Lung (tissue), 12 donors: ENCODE data around the gene SYT10. TPM values are rescaled to one million over a fixed set of nuclear protein-coding genes. Genes with fewer than 3 reads are reported as not detected.
"Not testable (repeated sequence)": the region's sequence is repeated elsewhere in the genome, so short reads cannot be mapped to it uniquely, and the experiment has no call there.

Experiments
- ATAC-seq: fragments of 200-7000 bp; cut with Tn5 transposase; one replicate; pipeline ENCODE4 v1.9.1; 2020; ENCODE audit warnings: moderate number of reproducible peaks; ENCODE audit not compliant: insufficient read depth, low FRiP score
- DNase-seq, 3 donors: peaks; one replicate each; pipeline ENCODE4 v3.0.0-alpha.2; 2013 to 2017
- H3K27ac ChIP-seq, 2 donors: one replicate each; pipeline ENCODE4 v1.5.1; 2013; ENCODE audit warnings: mild to moderate bottlenecking in 2 of 2, moderate library complexity in 2 of 2, control low read depth in 1 of 2, inconsistent platforms in 1 of 2, low read depth in 1 of 2, low read length in 1 of 2
- H3K27me3 ChIP-seq, 3 donors: one replicate each; pipeline ENCODE4 v1.5.1; 2013; ENCODE audit warnings: low read length in 2 of 3; ENCODE audit not compliant: control insufficient read depth in 3 of 3, insufficient read depth in 3 of 3
- H3K36me3 ChIP-seq, 4 donors: one replicate each; pipeline ENCODE4 v1.5.1; 2013; ENCODE audit warnings: low read length in 4 of 4, mild to moderate bottlenecking in 1 of 4, moderate library complexity in 1 of 4; ENCODE audit not compliant: control insufficient read depth in 4 of 4, insufficient read depth in 4 of 4
- H3K4me1 ChIP-seq, 5 donors: one replicate each; pipeline ENCODE4 v1.5.1; 2013; ENCODE audit warnings: low read length in 5 of 5, mild to moderate bottlenecking in 2 of 5, moderate library complexity in 1 of 5; ENCODE audit not compliant: control insufficient read depth in 5 of 5, insufficient read depth in 5 of 5
- H3K4me3 ChIP-seq: one replicate; pipeline ENCODE4 v1.5.1; 2013; ENCODE audit warnings: mild to moderate bottlenecking, control low read depth, moderate library complexity
- H3K9ac ChIP-seq, 2 donors: one replicate each; pipeline ENCODE4 v1.5.1; 2013; ENCODE audit warnings: low read length in 2 of 2, control low read depth in 1 of 2; ENCODE audit not compliant: insufficient read depth in 1 of 2
- H3K9me3 ChIP-seq, 4 donors: one replicate each; pipeline ENCODE4 v1.5.1; 2013; ENCODE audit warnings: low read length in 3 of 4, mild to moderate bottlenecking in 1 of 4, moderate library complexity in 1 of 4; ENCODE audit not compliant: control insufficient read depth in 4 of 4, insufficient read depth in 3 of 4
- WGBS, 2 donors: extraction: QIAGEN DNeasy Blood & Tissue Kit; methylation state at CpG; one replicate each; pipeline ENCODE4 v1.1.7; 2013; 5-methylcytosine and 5-hydroxymethylcytosine counted together
- polyA plus RNA-seq, 2 donors: library from polyadenylated mRNA; stranded (reverse); fragments of 200-250 nt; gene quantifications; one replicate each; pipeline ENCODE4 v1.2.1, GENCODE V29; 2013
- total RNA-seq, 2 donors: library from RNA; depleted of rRNA in 1 of 2; stranded (reverse); fragments of >200 nt in 1 of 2; gene quantifications; one replicate each; pipeline ENCODE4 v1.2.1, GENCODE V29; 2014 to 2021
- TF ChIP-seq, protein P1 (sequence below): IDR thresholded peaks from 2 replicates; pipeline ENCODE4 v1.5.1; 2012; ENCODE audit warnings: mild to moderate bottlenecking; ENCODE audit errors: control extremely low read depth, extremely low read depth
- donor health status: control.
- donor health status: control.
- donor health status: Bipolar disorder and iron deficiency.
- donor health status: healthy.
- donor health status: DM: yes; HTN: yes; CAD: no.

Gene SYT10
- total and polyA plus RNA-seq, 4 donors, result 0.01 to 0.17 (median 0.12) TPM; not detected in 1

DNA sequence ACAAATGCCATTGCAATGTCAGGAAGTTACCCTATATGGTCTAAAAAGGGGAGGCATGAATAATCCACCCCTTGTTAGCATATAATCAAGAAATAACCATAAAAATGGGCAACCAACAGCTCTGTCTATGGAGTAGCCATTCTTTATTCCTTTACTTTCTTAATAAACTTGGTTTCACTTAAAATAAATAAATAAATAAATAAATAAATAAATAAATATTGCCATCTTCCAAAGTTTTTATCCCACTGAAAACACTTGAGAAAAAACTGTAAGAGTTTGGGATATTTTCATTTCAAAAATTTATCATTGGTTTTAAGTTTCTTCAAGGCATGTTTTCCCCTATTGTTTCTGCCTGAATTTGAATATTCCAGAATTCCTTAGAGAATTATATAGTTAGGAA lies 89.8 kb downstream of the SYT10 start:
- H3K9me3 ChIP-seq, result peaks cover 0 to 3% (median 0%) of the 10 kb centered on the region in 4 donors

DNA sequence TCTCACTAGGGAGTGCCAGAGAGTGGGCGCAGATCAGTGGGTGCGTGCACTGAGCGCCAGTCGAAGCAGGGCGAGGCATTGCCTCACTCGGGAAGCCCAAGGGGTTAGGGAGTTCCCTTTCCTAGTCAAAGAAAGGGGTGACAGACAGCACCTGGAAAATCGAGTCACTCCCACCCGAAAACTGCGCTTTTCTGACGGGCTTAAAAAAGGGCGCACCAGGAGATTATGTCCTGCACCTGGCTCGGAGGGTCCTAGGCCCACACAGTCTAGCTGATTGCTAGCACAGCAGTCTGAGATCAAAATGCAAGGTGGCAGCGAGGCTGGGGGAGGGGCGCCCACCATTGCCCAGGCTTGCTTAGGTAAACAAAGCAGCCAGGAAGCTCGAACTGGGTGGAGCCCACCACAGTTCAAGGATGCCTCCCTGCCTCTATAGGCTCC lies 107.6 kb downstream of the SYT10 start:
- not testable (repeated sequence) for H3K4me1 ChIP-seq, H3K27ac ChIP-seq, H3K36me3 ChIP-seq, ATAC-seq, DNase-seq, H3K9me3 ChIP-seq, H3K27me3 ChIP-seq, H3K4me3 ChIP-seq, H3K9ac ChIP-seq
- WGBS, 2 donors, result 90 to 92% methylated on average over 15 of the region's 15 CpGs

More for the DNA sequence above, 89.8 kb downstream of the SYT10 start:
- Histone ChIP-seq H3K4me3 (no peak overlapping the region), H3K36me3 (no peaks in the 10 kb centered on the region), H3K27ac (no peak overlapping the region), H3K27me3 (no peaks in the 10 kb centered on the region), H3K4me1 (no peaks in the 10 kb centered on the region), H3K9ac (no peak overlapping the region)
- ATAC-seq (no peak), DNase-seq (no peak)
- TF ChIP-seq, protein P1, sequence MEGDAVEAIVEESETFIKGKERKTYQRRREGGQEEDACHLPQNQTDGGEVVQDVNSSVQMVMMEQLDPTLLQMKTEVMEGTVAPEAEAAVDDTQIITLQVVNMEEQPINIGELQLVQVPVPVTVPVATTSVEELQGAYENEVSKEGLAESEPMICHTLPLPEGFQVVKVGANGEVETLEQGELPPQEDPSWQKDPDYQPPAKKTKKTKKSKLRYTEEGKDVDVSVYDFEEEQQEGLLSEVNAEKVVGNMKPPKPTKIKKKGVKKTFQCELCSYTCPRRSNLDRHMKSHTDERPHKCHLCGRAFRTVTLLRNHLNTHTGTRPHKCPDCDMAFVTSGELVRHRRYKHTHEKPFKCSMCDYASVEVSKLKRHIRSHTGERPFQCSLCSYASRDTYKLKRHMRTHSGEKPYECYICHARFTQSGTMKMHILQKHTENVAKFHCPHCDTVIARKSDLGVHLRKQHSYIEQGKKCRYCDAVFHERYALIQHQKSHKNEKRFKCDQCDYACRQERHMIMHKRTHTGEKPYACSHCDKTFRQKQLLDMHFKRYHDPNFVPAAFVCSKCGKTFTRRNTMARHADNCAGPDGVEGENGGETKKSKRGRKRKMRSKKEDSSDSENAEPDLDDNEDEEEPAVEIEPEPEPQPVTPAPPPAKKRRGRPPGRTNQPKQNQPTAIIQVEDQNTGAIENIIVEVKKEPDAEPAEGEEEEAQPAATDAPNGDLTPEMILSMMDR, result no peak

DNA sequence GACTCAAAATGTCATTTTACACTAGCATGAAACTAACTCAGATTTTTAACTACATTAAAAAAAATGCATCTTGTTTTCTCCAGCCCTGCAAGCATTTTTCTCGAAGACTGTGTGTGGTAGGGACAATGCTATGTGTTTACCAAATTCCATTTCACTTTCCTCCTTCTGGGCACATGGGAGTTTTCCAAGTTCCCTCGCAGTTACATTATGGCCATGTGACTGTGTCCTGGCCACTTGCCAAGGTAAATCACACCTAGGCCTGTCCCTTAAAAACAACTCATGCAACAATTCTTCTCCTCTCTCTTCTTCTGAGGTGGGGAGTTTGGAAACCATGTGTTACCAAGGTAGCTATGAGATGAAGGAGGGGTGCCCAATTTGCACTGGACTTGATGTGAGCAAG lies 108.7 kb downstream of the SYT10 start:
- no peaks in the 10 kb centered on the region for H3K36me3 ChIP-seq
- TF ChIP-seq, protein P1, result no peak
- H3K4me3 ChIP-seq, result no peak overlapping the region
- no peaks in the 10 kb centered on the region for H3K27me3 ChIP-seq
- H3K9ac ChIP-seq, result no peak overlapping the region
- H3K4me1 ChIP-seq, result no peaks in the 10 kb centered on the region
- no peak overlapping the region for H3K27ac ChIP-seq
- no peaks in the 10 kb centered on the region for H3K9me3 ChIP-seq
- 48 to 65% methylated on average over 2 of the region's 2 CpGs for WGBS, 2 donors
- DNase-seq (peak in 2 of 3 donors; percentile 7 to 23), ATAC-seq (no peak)
